ENCODE data around the gene RAB40C. TPM values are rescaled to one million over a fixed set of nuclear protein-coding genes. Genes with fewer than 3 reads are reported as not detected.

Gene RAB40C
- total RNA-seq, 6 donors from 2014 or later = 40.5 to 101 (median 61.5) TPM

DNA sequence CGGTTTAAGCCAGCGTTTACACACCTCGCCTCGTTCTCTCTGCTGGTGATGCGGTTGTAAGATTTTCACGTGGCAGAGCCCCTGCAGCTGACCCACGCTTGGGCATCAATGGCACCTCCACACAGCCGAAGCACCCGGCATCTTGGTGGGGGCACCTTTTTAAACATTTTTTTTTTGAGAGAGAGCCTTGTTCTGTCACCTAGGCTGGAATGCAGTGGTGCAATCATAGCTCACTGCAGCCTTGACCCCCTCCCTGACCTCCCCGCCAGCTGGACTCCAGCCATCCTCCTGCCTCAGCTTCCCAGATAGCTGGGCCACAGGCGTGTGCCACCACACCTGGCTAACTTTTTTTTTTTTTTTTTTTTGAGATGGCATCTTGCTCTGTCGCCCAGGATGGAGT lies 64.2 kb downstream of the RAB40C start:
- H3K27me3 ChIP-seq = no peaks in the 10 kb centered on the region
- DNase-seq = no peak
- no peak overlapping the region for H3K27ac ChIP-seq
- ATAC-seq (ENCODE audit: low FRiP score in 2 of 2) = no peak
- 87 to 97% methylated on average over 12 of the region's 12 CpGs for WGBS, 2 donors
- H3K4me1 ChIP-seq = peaks cover 7 to 22% (median 11%) of the 10 kb centered on the region in 4 donors
- H3K36me3 ChIP-seq = peaks cover 0 to 47% (median 14%) of the 10 kb centered on the region in 4 donors
- H3K4me3 ChIP-seq = no peak overlapping the region
- TF ChIP-seq CTCF (IDR thresholded peaks at IDR 0.05) (no peak), EP300 (IDR thresholded peaks at IDR 0.05) (no peak), POLR2A (IDR thresholded peaks at IDR 0.05) (no peak), POLR2AphosphoS5 (IDR thresholded peaks at IDR 0.05) (no peak)
- no peaks in the 10 kb centered on the region for H3K9me3 ChIP-seq

DNA sequence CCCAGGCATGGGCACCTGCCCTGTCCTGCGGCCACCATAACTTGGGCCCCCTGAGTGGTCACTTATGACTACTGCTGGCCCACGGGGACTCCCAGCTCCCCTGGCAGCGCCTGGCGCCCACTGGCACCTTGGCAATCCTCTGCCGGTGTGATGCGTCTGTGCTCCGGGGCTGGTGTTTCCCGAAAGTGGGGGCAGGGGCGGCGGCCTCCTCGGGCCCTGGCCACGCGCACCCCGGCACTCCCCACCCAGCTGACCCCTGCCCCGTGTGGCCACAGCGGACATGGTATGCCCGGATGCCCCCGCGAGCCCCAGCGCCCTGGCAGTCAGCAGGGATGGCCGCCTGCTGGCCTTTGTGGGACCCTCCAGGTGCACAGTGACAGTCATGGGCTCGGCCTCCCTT lies 67.6 kb downstream of the RAB40C start:
- Histone ChIP-seq H3K4me3 (no peak overlapping the region), H3K27ac (no peak overlapping the region), H3K4me1 (peaks cover 13 to 26% (median 14%) of the 10 kb centered on the region in 4 donors), H3K27me3 (no peaks in the 10 kb centered on the region), H3K9me3 (no peaks in the 10 kb centered on the region), H3K36me3 (peaks cover 0 to 45% (median 14%) of the 10 kb centered on the region in 4 donors)
- TF ChIP-seq CTCF (IDR thresholded peaks at IDR 0.05) (no peak), POLR2A (IDR thresholded peaks at IDR 0.05) (no peak), POLR2AphosphoS5 (IDR thresholded peaks at IDR 0.05) (no peak), EP300 (IDR thresholded peaks at IDR 0.05) (no peak)
- 98% methylated on average over 9 to 20 of the region's 22 CpGs for WGBS, 2 donors
- DNase-seq (no peak), ATAC-seq (ENCODE audit: low FRiP score in 2 of 2) (no peak)

GRCh38 chr16:658679-659571 lies 69.1 kb downstream of the RAB40C start:
- no peak overlapping the region for H3K27ac ChIP-seq
- peaks cover 13 to 20% (median 14%) of the 10 kb centered on the region in 4 donors for H3K4me1 ChIP-seq
- DNase-seq (no peak), ATAC-seq (ENCODE audit: low FRiP score in 2 of 2) (no peak)
- WGBS, 2 donors = 93 to 98% methylated on average over 6 to 31 of the region's 35 CpGs
- peaks cover 0 to 38% (median 11%) of the 10 kb centered on the region in 4 donors for H3K36me3 ChIP-seq
- no peaks in the 10 kb centered on the region for H3K27me3 ChIP-seq
- H3K9me3 ChIP-seq = no peaks in the 10 kb centered on the region
- no peak for TF ChIP-seq EP300 (IDR thresholded peaks at IDR 0.05)
- no peak for TF ChIP-seq CTCF (IDR thresholded peaks at IDR 0.05)
- TF ChIP-seq POLR2AphosphoS5 (IDR thresholded peaks at IDR 0.05) = no peak
- TF ChIP-seq POLR2A (IDR thresholded peaks at IDR 0.05) = no peak
- no peak overlapping the region for H3K4me3 ChIP-seq

DNA sequence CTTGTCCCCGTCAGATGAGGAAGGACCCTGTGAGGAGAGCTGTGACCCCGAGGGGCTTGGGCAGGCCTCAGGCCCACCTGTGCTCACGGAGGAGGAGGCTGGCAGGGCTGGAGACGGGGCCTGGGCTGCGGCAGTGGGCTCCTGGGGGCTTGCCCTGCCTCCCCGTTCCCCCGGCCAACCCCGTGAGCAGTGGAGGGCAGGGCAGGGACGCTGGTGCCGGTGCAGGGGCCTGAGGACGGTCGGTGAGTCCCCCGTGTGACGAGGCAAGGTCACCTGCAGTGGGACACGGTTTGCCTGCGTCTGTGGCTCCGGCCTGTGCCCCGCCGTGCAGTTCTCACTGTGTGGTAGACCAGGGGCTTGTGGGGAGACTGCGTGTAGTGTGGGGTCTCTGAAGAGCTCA lies 69.8 kb downstream of the RAB40C start:
- TF ChIP-seq CTCF (IDR thresholded peaks at IDR 0.05) (no peak), EP300 (IDR thresholded peaks at IDR 0.05) (no peak), POLR2AphosphoS5 (IDR thresholded peaks at IDR 0.05) (no peak), POLR2A (IDR thresholded peaks at IDR 0.05) (no peak)
- Histone ChIP-seq H3K36me3 (peaks cover 0 to 38% (median 11%) of the 10 kb centered on the region in 4 donors), H3K27ac (peak overlapping the region in 1 of 4 donors; percentile 54), H3K9me3 (no peaks in the 10 kb centered on the region), H3K4me3 (no peak overlapping the region), H3K27me3 (no peaks in the 10 kb centered on the region), H3K4me1 (peaks cover 13 to 20% (median 14%) of the 10 kb centered on the region in 4 donors)
- whole genome bisulfite sequencing, 2 donors = 90 to 91% methylated on average over 5 to 20 of the region's 20 CpGs
- no peak for DNase-seq
- no peak for ATAC-seq (ENCODE audit: low FRiP score in 2 of 2)
